HL-60 (cell line): ENCODE results near the gene CNTN5.

Experiments
- DNase-seq, 2 experiments: peaks; one replicate each; pipeline ENCODE4 v3.0.0-alpha.2; 2010 to 2020; ENCODE audit warnings: low read depth in 1 of 2, low spot score in 1 of 2
- H3K27ac ChIP-seq: fragments of 250-450 bp; sonication (Bioruptor Pico); replicated peaks from 2 replicates; pipeline ENCODE4 v1.5.1; 2020; ENCODE audit warnings: mild to moderate bottlenecking, moderate library complexity
- H3K27me3 ChIP-seq: fragments of 250-450 bp; sonication (Bioruptor Pico); 2 replicates; pipeline ENCODE4 v1.5.1; 2021; ENCODE audit warnings: mild to moderate bottlenecking, moderate library complexity; ENCODE audit not compliant: insufficient read depth, poor library complexity, severe bottlenecking
- H3K4me3 ChIP-seq: replicated peaks from 2 replicates; pipeline ENCODE4 v1.5.1; 2011; ENCODE audit warnings: mild to moderate bottlenecking, control low read depth, low read length; ENCODE audit not compliant: insufficient read depth
- CTCF ChIP-seq: IDR thresholded peaks from one replicate; pipeline ENCODE4 v1.5.1; 2011; ENCODE audit warnings: low read length, control low read depth, inconsistent platforms; ENCODE audit not compliant: insufficient read depth
- GABPA ChIP-seq: IDR thresholded peaks from 2 replicates; pipeline ENCODE4 v1.6.1; 2012; ENCODE audit warnings: low read depth
- POLR2AphosphoS5 ChIP-seq: IDR thresholded peaks from 2 replicates; pipeline ENCODE4 v1.6.1; 2012; ENCODE audit warnings: low read depth
- REST ChIP-seq: IDR thresholded peaks from 2 replicates; pipeline ENCODE4 v1.6.1; 2012; ENCODE audit warnings: low read depth; ENCODE audit not compliant: insufficient replicate concordance
- SPI1 ChIP-seq: IDR thresholded peaks from 2 replicates; pipeline ENCODE4 v1.6.1; 2012; ENCODE audit warnings: low read depth, mild to moderate bottlenecking, borderline replicate concordance

CNTN5 gene

GRCh38 chr11:99708928-99709672 is 688.4 kb downstream of the CNTN5 start:
- no peak for DNase-seq

GRCh38 chr11:99716302-99716701 is 695.6 kb downstream of the CNTN5 start:
- H3K4me3 ChIP-seq, result no peak overlapping the region
- no peak for DNase-seq
- no peak overlapping the region for H3K27ac ChIP-seq
- no peaks in the 10 kb centered on the region for H3K27me3 ChIP-seq
- TF ChIP-seq REST (no peak), GABPA (no peak), POLR2AphosphoS5 (no peak), SPI1 (no peak), CTCF (no peak)

More at GRCh38 chr11:99708928-99709672, 688.4 kb downstream of the CNTN5 start:
- Histone ChIP-seq H3K4me3 (no peak overlapping the region), H3K27me3 (no peaks in the 10 kb centered on the region), H3K27ac (no peak overlapping the region)
- TF ChIP-seq CTCF, result no peak
- no peak for TF ChIP-seq REST
- no peak for TF ChIP-seq SPI1
- no peak for TF ChIP-seq POLR2AphosphoS5
- TF ChIP-seq GABPA, result no peak

- TF ChIP-seq GABPA (no peak), REST (no peak), SPI1 (no peak), CTCF (no peak), POLR2AphosphoS5 (no peak)
- no peak overlapping the region for H3K27ac ChIP-seq
- H3K27me3 ChIP-seq, result no peaks in the 10 kb centered on the region
- H3K4me3 ChIP-seq, result no peak overlapping the region
- no peak for DNase-seq
These were observed 697.5 kb downstream of the CNTN5 start for GRCh38 chr11:99718291-99718690.
